Activated naive CD8-positive, alpha-beta T cell treated with anti-CD3 and anti-CD28 coated beads for 36 hours (primary cell): ENCODE measurements around the gene TOGARAM1. TPM values are rescaled to one million over a fixed set of nuclear protein-coding genes. Genes with fewer than 3 reads are reported as not detected.

Experiments used
- DNase-seq: peaks from one replicate; pipeline ENCODE4 v3.0.0; 2021
- H3K27ac Mint-ChIP-seq: one replicate; pipeline ENCODE4 v1.8.0; 2022; ENCODE audit warnings: mild to moderate bottlenecking, moderate library complexity, mixed read lengths
- H3K27me3 Mint-ChIP-seq: one replicate; pipeline ENCODE4 v1.8.0; 2022; ENCODE audit warnings: mild to moderate bottlenecking, mixed read lengths
- H3K36me3 Mint-ChIP-seq: one replicate; pipeline ENCODE4 v1.8.0; 2021; ENCODE audit warnings: mild to moderate bottlenecking, mixed read lengths
- H3K4me1 Mint-ChIP-seq: one replicate; pipeline ENCODE4 v1.8.0; 2021; ENCODE audit warnings: mixed read lengths
- H3K4me3 Mint-ChIP-seq: one replicate; pipeline ENCODE4 v1.8.0; 2022; ENCODE audit warnings: mild to moderate bottlenecking, moderate library complexity, mixed read lengths
- H3K9me3 Mint-ChIP-seq: one replicate; pipeline ENCODE4 v1.8.0; 2022; ENCODE audit warnings: mixed read lengths
- total RNA-seq, 2 experiments: library from RNA; stranded (reverse); gene quantifications; one replicate each; pipeline ENCODE4 v1.2.3, GENCODE V29; 2021

The TOGARAM1 gene
- total RNA-seq: 1 to 10 TPM; 6.2 to 7.5 TPM

DNA sequence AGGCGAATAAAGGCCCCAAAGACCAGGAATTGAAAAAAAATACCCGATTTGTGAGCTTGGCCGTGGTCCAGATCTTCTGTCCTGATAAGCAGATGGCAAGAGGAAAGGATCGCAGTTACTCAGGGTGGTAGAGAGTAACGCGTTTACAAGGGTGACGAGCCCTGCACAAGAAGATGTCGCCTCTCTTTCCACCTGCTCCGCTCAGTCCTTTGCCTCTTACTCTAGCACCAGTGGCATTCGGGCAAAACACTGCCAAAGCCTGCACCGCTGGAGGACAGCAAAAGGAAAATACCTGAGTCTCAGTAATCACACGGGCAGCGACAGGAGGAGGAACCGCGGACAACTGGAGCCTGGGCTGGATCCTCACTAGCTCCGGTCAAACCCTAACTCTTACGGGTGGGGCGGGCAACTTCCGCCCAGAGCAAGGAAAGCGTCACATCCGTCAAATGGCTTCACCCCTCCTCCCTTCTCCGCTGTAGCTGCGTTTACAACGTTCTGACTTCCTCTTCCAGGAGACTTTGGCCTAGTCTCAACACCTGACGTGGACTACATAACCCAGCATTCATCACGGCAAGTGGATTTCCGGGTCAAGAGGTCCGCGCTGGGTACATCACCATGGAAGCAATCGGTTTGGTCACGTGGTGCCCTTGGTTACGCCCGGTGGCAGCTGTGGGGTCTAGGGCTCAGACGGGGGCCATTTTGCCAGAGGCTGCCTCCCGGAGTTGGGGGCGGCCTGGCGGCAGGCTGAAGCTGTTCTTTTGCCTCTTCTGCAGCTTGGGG is at the start of gene TOGARAM1, which contains the start of gene KLHL28:
TSS of gene TOGARAM1 (plus strand) at position 637 of the 780 bp plus-strand sequence. CDS start 232 bp downstream, outside the sequence.
TSS of gene KLHL28 (minus strand) at position 394 of the 780 bp plus-strand sequence. CDS start 16,019 bp downstream, outside the sequence.
- H3K9me3 Mint-ChIP-seq: peaks cover 13% of the 10 kb centered on the region
- H3K36me3 Mint-ChIP-seq: peaks cover 39% of the 10 kb centered on the region
- H3K4me1 Mint-ChIP-seq: peaks cover 52% of the 10 kb centered on the region
- peak; percentile 94 for DNase-seq
- H3K27me3 Mint-ChIP-seq: no peaks in the 10 kb centered on the region
- no peak within 1 kb of the TSS for H3K4me3 Mint-ChIP-seq
- H3K27ac Mint-ChIP-seq: no peak within 1 kb of the TSS

GRCh38 chr14:44914849-44915248 is 47.1 kb upstream of the TOGARAM1 start:
- H3K27me3 Mint-ChIP-seq: peaks cover 35% of the 10 kb centered on the region
- no peak overlapping the region for H3K4me3 Mint-ChIP-seq
- H3K4me1 Mint-ChIP-seq: peaks cover 5% of the 10 kb centered on the region
- H3K9me3 Mint-ChIP-seq: peaks cover 2% of the 10 kb centered on the region
- H3K36me3 Mint-ChIP-seq: no peaks in the 10 kb centered on the region
- no peak for DNase-seq
- no peak overlapping the region for H3K27ac Mint-ChIP-seq

DNA sequence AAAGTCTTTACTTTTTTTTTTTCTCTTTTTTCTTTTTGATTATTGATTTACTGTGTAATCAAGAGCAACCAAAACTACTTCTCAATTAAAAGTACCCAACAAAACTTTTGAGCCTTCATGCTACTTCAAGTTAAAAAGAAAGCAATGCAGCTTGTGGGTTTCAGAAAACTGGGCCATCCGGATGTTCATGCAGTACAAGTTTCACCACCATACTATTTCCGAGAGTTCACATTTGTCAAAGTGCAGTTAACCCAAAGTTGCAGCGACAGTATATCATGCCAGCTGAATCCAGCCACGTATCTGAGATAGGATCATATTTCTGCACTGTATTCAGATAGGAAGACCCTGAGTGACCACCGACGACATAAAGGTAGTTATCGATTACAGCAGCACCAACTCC is 33.2 kb upstream of the TOGARAM1 start:
- Mint-ChIP-seq H3K4me3 (no peak overlapping the region), H3K4me1 (peaks cover 7% of the 10 kb centered on the region), H3K9me3 (no peaks in the 10 kb centered on the region), H3K36me3 (peaks cover 3% of the 10 kb centered on the region), H3K27ac (no peak overlapping the region), H3K27me3 (no peaks in the 10 kb centered on the region)
- no peak for DNase-seq

GRCh38 chr14:44935155-44935554 is 26.8 kb upstream of the TOGARAM1 start:
- Mint-ChIP-seq H3K27ac (no peak overlapping the region), H3K27me3 (no peaks in the 10 kb centered on the region), H3K4me3 (no peak overlapping the region), H3K36me3 (peaks cover 46% of the 10 kb centered on the region), H3K9me3 (peaks cover 3% of the 10 kb centered on the region), H3K4me1 (peaks cover 17% of the 10 kb centered on the region)
- no peak for DNase-seq

DNA sequence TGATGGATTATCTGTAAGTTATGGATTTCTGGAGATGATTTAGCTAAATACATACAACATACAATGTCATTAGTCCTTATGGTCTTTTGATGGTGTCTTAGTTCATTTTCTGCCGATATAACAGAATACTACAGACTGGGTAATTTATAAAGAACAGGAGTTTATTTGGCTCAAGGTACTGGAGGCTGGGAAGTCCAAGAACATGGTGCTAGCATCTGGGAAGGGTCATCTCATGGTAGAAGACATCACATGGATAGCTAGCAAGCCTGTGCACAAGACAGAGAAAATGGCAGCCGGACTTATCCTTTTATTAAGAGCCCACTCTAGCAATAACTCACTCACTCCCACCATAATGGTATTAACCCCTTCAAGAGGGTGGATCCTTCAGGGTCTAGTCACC is 24.4 kb upstream of the TOGARAM1 start:
- no peak for DNase-seq
- Mint-ChIP-seq H3K4me1 (peaks cover 18% of the 10 kb centered on the region), H3K4me3 (no peak overlapping the region), H3K27ac (no peak overlapping the region), H3K36me3 (peaks cover 63% of the 10 kb centered on the region), H3K27me3 (no peaks in the 10 kb centered on the region), H3K9me3 (peaks cover 5% of the 10 kb centered on the region)

DNA sequence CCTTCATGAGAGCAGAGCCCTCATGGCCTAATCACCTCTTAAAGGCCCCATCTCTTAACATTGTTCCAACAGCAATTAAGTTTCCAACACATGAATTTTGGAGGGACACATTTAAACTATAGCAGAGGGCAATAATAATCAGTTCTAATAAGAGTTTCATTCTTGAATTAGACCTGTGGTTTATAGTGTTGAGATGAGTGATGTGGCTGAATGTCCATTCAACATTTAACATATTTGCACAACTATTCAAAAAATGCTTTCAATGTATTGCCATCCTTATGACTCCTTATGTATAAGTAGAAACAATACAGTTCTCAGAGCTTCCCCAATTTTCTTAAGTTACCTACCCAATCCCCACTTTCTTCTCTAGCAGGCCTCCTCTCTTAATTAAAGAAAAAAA is 21.8 kb upstream of the TOGARAM1 start:
- Mint-ChIP-seq H3K27ac (no peak overlapping the region), H3K9me3 (peaks cover 5% of the 10 kb centered on the region), H3K4me3 (no peak overlapping the region), H3K27me3 (no peaks in the 10 kb centered on the region), H3K36me3 (peaks cover 67% of the 10 kb centered on the region), H3K4me1 (peaks cover 20% of the 10 kb centered on the region)
- no peak for DNase-seq

DNA sequence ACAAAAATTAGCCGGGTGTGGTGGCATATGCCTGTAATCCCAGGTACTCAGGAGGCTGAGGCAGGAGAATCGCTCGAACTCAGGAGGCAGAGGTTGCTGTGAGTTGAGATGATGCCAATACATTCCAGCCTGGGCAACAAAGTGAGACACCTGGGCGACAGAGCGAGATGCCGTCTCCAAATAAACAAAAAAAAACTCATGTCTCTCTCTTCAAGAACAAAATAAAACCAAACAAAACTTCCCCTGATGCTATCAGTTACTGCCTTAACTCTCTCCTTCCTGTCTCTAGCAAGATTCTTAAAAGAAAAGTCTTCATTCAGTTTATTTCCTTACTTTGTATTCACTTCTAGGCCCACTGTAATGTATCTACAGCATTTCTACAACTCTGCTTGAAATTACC is 21.0 kb upstream of the TOGARAM1 start:
- no peak for DNase-seq
- Mint-ChIP-seq H3K36me3 (peaks cover 72% of the 10 kb centered on the region), H3K9me3 (peaks cover 5% of the 10 kb centered on the region), H3K27me3 (no peaks in the 10 kb centered on the region), H3K27ac (peak overlapping the region; percentile 43), H3K4me3 (no peak overlapping the region), H3K4me1 (peaks cover 20% of the 10 kb centered on the region)

- DNase-seq: no peak
- Mint-ChIP-seq H3K4me3 (no peak overlapping the region), H3K27ac (no peak overlapping the region), H3K4me1 (peaks cover 17% of the 10 kb centered on the region), H3K27me3 (no peaks in the 10 kb centered on the region), H3K9me3 (peaks cover 5% of the 10 kb centered on the region), H3K36me3 (peaks cover 67% of the 10 kb centered on the region)
Measured at GRCh38 chr14:44941591-44941990, 20.4 kb upstream of the TOGARAM1 start.

- no peak overlapping the region for H3K27ac Mint-ChIP-seq
Measured at GRCh38 chr14:44942436-44942835, 19.6 kb upstream of the TOGARAM1 start.

DNA sequence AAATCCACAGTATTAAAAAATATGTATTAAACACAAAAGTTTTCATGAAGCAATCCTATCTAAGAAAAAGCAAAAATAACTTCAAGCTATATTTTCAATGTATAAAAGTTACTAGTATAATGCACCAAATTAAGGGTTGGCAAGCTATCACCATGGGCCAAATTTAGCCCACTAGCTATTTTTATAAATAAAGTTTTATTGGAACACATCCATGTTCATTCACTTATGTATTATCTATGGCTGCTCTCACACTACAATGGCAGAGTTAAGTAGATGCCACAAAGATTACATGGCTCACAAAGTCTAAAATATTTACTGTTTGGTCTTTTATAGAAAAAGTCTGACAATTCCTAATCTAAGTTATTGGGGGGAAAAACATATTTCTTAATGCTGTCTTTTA is 17.9 kb upstream of the TOGARAM1 start:
- H3K36me3 Mint-ChIP-seq: peaks cover 67% of the 10 kb centered on the region
- H3K9me3 Mint-ChIP-seq: peaks cover 6% of the 10 kb centered on the region
- no peaks in the 10 kb centered on the region for H3K27me3 Mint-ChIP-seq
- peaks cover 13% of the 10 kb centered on the region for H3K4me1 Mint-ChIP-seq
- H3K4me3 Mint-ChIP-seq: no peak overlapping the region
- no peak overlapping the region for H3K27ac Mint-ChIP-seq
- DNase-seq: no peak

More at GRCh38 chr14:44942436-44942835, 19.6 kb upstream of the TOGARAM1 start:
- Mint-ChIP-seq H3K4me1 (peaks cover 15% of the 10 kb centered on the region), H3K27me3 (no peaks in the 10 kb centered on the region), H3K4me3 (no peak overlapping the region), H3K36me3 (peaks cover 71% of the 10 kb centered on the region), H3K9me3 (peaks cover 9% of the 10 kb centered on the region)
- DNase-seq: no peak

- H3K36me3 Mint-ChIP-seq: peaks cover 55% of the 10 kb centered on the region
- H3K4me3 Mint-ChIP-seq: no peak overlapping the region
- no peak overlapping the region for H3K27ac Mint-ChIP-seq
- H3K9me3 Mint-ChIP-seq: peaks cover 6% of the 10 kb centered on the region
- DNase-seq: no peak
- no peaks in the 10 kb centered on the region for H3K27me3 Mint-ChIP-seq
- peaks cover 16% of the 10 kb centered on the region for H3K4me1 Mint-ChIP-seq
Measured at GRCh38 chr14:44945264-44945663, 16.7 kb upstream of the TOGARAM1 start.

DNA sequence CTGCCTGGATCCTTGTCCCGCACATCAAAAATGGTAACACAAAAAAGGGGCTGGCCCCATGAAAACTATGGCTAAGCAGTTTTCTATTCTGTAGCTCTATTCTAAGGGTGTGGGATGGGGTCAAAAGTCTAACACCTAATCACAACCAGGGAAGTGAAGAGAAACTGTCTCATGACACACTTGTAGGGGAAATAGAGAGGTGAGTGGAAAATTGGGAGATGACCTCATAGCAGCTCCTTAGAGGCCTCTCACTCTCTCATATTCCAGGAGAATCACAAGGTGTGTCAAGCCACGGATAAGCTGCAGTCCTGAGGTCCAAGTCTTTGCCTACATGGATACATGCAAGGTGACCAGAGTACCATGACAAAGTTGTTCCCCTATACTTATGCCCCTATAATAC is 10.9 kb upstream of the TOGARAM1 start:
- Mint-ChIP-seq H3K4me3 (no peak overlapping the region), H3K36me3 (peaks cover 27% of the 10 kb centered on the region)

DNA sequence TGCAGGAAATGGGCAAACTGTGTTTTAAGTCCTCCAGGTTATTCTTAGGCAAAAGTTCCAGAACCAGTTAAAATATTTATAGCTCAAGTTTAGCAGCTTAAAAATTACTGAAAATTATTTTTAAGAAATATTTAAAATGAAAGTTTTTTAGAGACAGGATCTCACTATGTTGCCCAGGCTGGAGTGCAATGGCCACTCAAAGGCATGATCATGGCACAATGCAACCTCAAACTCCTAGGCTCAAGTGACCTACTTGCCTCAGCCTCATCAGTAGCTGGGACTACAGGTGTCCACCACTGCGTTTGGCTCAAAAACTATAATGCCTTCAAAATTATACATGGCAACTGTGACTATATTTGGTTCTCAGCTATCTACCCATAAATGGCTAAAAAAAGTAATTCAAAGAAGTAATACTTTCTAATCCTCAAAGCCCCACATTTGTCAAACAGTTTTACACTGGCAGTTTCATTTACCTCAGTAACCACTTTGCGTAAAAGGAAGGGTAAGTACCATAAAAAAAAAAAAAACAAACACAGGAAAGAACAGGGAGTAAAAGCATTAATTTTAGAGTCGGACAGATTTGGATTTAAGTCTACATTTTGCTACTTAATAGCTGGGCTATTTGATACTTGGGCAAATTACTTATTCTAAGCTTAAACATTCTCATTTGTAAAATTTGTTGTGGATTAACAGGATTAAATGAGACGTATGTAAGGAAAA is 9.4 kb upstream of the TOGARAM1 start:
- Mint-ChIP-seq H3K4me1 (peaks cover 37% of the 10 kb centered on the region), H3K9me3 (no peaks in the 10 kb centered on the region), H3K36me3 (peaks cover 18% of the 10 kb centered on the region), H3K27me3 (no peaks in the 10 kb centered on the region), H3K27ac (no peak overlapping the region), H3K4me3 (no peak overlapping the region)
- no peak for DNase-seq

More for the DNA sequence above, 10.9 kb upstream of the TOGARAM1 start:
- peaks cover 4% of the 10 kb centered on the region for H3K9me3 Mint-ChIP-seq
- H3K27ac Mint-ChIP-seq: no peak overlapping the region
- no peaks in the 10 kb centered on the region for H3K27me3 Mint-ChIP-seq
- no peak for DNase-seq
- H3K4me1 Mint-ChIP-seq: peaks cover 34% of the 10 kb centered on the region

DNA sequence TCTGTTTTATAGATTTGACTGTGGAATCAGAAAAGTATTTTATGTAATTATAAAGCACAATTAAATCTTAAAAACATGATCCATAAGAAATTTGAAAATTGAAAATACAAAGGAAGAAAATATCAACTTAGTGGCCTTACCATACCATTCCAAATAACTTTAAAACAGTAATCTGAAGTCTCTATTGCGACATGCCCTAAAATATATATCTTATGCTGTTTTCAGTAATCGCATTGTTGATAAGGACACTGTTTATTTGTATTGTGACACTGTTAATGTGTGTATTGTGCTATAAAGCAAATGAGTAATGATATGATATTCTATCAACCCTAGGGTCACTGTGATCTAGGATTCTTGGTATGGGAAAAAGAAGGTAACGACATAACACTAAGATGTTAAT is 7.2 kb upstream of the TOGARAM1 start:
- Mint-ChIP-seq H3K27ac (no peak overlapping the region), H3K36me3 (peaks cover 8% of the 10 kb centered on the region), H3K27me3 (no peaks in the 10 kb centered on the region), H3K9me3 (no peaks in the 10 kb centered on the region), H3K4me3 (no peak overlapping the region), H3K4me1 (peaks cover 47% of the 10 kb centered on the region)
- no peak for DNase-seq

- no peak for DNase-seq
- peaks cover 8% of the 10 kb centered on the region for H3K36me3 Mint-ChIP-seq
- no peak overlapping the region for H3K27ac Mint-ChIP-seq
- no peak overlapping the region for H3K4me3 Mint-ChIP-seq
- no peaks in the 10 kb centered on the region for H3K9me3 Mint-ChIP-seq
- no peaks in the 10 kb centered on the region for H3K27me3 Mint-ChIP-seq
- peaks cover 53% of the 10 kb centered on the region for H3K4me1 Mint-ChIP-seq
Measured at GRCh38 chr14:44955528-44955927, 6.5 kb upstream of the TOGARAM1 start.
